HG02588 (cell line): ENCODE data around the gene SLC20A1.
"Not testable (repeated sequence)": the region's sequence is repeated elsewhere in the genome, so short reads cannot be mapped to it uniquely, and the experiment has no call there.

Experiments used
- ATAC-seq: cut with Tn5 transposase; IDR thresholded peaks from one replicate; pipeline ENCODE4 v1.9.1; 2021; ENCODE audit warnings: mild to moderate bottlenecking, moderate library complexity; ENCODE audit not compliant: unreplicated experiment

The SLC20A1 gene

DNA sequence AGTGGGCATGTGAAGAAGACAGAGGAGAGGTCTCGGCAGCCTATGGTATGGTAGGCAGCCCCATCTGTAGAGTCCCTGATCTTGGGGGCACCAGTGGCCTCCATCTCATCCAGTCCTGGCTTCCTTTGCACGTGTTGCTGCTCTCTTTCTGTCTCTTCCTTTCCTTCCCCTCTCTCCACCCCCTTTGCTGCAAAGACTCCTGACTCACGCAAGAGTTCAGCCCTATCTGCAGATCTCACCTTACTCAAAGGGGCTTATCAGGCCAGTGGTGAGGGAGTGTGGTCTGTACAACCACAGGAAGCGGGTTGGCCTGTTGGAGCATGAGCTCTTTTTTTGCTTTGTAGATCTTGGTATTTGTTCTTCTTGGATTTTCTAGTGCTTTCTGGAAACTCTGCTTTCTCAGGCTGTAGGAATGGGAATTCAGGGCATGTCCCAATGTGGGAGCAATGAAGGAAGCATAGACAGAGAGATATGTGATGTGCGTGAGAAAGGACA, 60.5 kb downstream of the SLC20A1 start:
- no peak for ATAC-seq

GRCh38 chr2:112706947-112707346, 61.2 kb downstream of the SLC20A1 start:
- ATAC-seq = not testable (repeated sequence)

GRCh38 chr2:112708968-112709367, 63.2 kb downstream of the SLC20A1 start:
- ATAC-seq = no peak

DNA sequence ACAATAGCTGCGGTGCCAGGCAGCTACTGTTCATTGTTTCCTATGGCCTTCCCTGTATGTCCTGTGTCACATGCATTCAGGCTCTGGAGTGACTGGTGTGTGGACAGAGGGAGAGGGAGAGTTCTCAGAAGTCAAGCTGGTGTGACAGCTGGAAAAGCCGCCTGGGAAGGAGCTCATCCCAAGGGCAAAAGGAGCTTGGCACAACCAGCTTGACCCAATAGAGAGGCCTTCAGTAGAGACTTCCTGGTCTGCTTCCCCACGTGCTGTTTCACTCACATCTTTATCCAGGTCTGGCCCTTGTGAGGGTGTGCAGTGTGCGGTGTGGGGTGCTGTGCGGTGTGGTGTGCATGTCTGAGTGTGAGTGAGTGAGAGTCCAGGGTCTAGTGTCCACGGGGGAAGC, 64.0 kb downstream of the SLC20A1 start:
- ATAC-seq = no peak

DNA sequence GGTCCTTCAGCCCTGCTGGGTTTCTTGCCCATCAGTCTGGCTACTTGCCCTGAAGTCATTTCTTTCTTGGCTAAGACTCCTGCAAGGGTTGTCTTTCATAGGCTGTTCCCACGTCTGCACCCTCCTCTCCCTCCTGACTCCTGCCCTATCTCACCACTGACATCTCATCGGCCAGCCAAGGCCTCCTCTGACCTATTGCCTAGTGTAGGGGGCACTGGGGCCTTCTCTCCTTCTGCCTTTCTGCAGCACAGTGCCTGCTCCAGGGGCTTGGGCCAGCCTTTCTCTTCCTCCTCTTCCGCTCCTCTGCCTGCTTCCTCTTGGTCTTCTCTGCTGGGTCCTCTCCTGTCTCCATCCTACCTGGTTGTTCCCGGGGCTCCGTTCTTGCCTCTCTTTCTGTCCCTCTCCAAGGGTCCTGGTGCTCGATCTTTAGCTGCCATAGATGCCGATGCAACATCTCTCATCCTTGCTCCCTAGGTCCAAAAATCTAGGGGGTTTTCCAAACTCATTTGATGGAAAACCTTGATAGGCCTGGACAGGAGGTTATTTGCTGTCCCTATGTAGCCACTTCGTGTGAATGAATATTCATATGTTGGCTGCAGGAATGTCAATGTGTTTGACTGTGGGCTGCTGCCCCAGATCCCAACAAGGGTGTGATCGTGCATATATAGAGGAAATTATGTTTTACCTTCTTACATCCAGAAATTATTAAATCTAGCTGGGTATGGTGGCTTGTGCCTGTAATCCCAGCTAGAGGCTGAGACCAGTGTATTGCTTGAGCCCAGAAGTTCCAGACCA, 65.4 kb downstream of the SLC20A1 start:
- ATAC-seq = no peak

- no peak for ATAC-seq
Measured at GRCh38 chr2:112712465-112712864, 66.7 kb downstream of the SLC20A1 start.

GRCh38 chr2:112712903-112713584, 67.3 kb downstream of the SLC20A1 start:
- ATAC-seq = no peak
